HCEC 1CT (cell line): ENCODE measurements around the gene AIP.
A peak's percentile ranks its signal among the peaks of the same experiment; 100 is the strongest.

Experiments used
- DNase-seq: peaks from one replicate; pipeline ENCODE4 v3.0.0-alpha.2; 2017

AIP gene

DNA sequence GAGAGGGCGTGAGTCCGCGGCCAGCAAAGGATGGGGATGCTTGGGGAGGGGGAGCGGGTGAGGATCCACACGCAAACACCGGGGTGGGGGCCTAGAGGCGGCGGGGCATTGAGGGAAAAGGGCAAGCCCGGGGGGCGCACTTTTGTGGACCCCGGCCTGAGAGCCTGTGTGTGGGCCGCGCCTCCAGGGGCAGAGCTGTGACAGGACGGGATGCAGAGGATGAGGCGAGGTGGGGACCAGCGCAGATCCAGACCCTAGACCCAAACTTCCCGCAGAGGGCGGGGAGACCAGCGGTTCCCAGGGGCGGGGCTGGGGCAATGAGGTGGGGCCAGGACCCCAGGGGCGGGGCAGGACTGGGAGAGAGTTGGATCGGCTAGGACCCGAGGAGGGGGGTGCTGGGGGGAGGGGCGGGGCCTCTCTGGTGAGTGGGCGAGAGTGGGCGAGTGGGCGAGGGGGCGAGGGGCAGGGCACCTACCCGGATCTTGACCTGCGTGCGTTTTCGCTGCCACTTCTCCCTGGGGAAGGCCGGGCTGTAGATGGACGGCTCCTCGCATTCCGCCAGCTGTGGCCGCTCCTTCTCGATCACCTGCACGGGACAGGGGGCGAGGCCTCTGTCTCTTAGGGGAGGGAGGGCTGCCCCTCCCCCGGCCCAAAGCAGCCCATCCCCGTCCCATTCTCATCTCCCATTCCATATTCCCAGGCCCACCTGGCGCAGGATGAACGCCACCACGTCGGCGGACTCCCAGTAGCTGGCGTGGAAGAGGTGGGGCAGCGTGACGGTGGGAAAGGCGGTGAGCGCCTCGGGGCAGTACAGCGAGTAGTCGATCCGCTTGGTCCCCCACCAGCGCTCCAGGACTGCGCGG is 11.8 kb downstream of the AIP start:
- DNase-seq, result no peak

DNA sequence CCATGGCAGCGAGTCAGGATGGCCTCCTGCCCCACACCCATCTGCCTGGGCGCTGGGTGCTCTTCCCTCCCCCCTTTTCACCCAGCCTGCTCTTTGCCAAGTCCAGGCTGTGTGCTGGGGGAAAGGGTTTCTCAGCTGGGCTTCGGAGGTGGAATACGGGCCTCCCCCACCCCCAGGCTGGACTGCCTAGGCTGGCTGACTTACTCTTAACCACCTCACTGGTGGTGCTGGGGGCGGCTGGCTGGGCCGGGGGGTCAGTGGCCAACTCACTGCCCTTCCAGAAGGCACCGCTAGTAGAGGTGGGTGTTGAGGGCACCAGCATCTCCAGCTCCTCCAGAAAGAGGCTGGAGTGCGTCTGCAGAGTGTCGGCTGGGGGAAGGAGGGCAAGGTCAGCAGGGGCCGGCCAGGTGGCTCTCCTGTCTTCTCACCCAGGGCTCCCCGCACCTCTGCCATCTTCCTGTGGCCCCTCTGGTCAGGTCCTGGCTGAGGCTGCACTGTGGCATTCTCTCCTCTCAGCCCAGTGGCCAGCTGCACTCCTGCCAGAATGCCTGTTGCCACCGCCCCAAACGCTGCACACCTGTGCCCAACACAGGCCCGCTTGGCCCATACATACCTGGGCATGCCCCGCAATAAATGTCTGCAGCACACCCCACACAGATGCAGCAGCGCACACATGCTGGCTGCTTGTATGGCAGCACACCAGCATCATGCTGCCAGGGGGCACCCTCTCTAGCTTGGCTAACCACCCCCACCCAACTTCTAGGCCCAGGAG is 12.6 kb downstream of the AIP start:
- no peak for DNase-seq

DNA sequence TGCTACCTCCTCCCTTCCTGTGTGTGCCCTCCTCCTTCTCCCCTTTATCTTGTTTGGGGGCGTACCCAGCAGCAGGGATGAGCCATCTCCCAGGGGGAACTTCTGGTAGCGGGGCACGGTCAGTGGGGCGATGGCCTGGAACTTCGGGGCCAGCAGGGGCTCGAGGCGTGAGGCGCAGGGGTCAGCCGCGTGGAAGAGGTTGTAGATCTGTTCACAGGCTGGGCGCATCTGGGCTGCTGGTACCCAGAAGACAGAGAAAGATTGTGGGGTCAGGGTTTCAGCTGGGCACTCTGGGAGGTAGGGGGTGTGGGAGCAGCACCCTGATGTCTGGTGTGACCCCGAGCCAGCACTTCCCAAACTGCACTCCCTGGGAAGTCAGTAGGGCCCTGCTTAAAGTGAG is 13.3 kb downstream of the AIP start:
- DNase-seq, result no peak

DNA sequence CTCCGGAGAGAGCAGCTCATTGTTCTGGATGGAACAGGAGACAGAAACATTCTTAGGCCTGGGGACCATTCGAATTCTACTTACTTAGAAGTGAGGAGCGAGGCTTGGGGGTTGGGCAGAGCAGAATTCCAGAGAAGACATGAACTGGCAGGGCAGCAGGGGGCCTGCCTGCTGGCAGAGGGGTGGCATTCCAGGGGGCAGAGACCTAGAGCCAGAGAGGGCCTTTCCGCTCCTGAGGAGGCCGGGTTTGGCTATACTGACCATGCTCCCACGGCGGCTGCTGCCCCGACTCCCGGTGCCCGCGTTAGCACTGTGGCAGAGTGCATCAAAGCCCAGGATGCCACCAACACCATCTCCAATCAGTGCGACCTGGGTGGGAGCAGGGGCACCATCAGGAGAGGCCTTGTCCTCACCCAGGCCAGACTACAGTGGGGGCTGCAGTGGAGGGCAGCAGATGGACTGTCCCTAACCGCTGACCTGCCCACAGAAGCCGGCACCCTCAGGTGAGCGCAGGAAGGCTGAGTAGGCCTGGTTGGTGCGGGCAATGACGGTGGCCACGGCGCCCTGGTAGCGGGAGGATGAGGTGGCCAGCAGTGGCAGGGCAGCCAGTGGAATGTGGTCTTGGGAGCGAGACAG is 14.9 kb downstream of the AIP start:
- no peak for DNase-seq

- DNase-seq, result no peak
Observed at GRCh38 chr11:67498544-67498972, 15.7 kb downstream of the AIP start.

DNA sequence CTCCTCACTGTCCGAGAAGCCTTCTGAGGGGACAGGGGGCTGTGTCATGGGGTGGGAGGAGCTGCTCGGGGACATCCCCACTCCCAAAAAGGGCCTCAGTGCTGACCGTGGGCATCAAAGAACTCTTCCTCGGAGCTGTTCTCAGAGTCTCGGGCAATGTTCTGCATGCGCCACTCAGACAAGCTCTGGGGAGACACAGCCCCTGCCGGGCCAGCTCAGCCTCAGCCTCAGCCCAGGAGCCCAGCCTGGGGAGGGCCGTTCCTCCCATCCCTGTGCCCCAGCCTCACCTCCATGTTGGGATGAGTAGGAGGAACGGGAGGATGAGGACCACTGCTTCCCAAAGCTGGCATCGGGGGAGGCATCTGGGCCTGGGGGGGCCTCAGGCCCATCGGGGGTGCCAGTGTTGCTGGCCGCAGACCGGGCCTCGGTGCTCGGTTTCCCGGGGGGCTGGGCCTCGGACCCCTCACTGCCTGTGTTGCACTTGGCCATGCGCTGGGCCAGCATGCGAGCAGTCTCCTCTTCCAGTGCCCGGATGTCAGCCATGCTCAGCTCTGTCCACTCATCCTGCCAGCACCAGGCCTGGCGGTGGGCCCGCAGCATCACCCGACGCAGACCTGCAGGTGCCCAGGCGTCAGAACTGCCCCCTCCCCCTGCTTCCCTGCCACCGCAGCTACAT is 17.1 kb downstream of the AIP start:
- DNase-seq, result no peak

DNA sequence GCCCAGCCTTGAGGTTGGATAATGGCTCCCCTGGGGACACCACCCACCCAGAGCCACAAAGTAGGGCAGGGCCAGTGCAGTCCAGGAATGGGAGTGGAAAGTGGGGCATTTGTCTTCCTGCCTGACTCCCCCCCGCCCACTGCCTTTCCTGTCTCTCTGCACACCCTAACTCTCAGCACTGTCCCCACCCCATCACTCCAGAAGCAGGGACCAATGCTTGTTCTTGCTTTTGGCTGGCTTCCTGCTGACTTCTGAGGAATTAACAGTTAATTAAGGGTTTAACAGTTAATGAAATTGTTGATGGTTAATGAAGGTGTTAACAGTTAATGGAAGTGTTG is 17.6 kb downstream of the AIP start:
- no peak for DNase-seq

- no peak for DNase-seq
Observed at GRCh38 chr11:67500831-67501715, 18.2 kb downstream of the AIP start.

GRCh38 chr11:67501854-67502253 is 19.0 kb downstream of the AIP start:
- no peak for DNase-seq

DNA sequence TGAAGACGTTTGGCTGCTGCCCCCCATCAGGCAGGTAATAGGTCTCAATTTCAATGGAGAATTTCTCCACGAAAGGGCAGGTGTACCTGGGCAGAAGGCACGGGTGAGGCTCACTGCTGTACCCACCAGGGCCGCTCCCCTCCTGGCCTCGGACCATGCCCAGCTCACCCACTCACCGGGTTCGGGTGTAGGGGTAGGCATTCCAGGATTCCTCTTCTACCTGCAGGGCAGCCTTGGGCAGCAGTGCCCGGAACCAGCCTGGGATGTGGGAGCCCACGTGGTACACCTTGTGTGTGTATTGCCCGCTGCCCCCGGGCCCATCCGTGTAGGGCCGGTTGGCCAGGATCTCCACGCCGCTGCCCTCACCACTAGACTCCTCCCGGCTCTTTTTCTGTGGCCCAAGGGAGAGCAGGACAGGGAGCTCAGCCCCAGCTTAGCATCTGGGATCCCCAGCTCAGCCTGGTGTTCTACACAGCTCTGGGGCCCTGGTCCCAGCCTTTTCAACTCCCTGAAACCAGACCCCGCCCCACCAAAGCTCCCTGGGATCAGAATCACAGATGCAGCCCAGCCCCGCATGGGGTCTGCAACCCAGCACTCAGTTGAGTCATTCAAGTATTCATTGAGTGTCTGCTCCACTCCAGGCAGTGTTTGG is 19.6 kb downstream of the AIP start:
- DNase-seq, result no peak

- DNase-seq, result no peak
Observed at GRCh38 chr11:67503119-67504004, 20.5 kb downstream of the AIP start.

- DNase-seq, result no peak
Observed at GRCh38 chr11:67504005-67504949, 21.5 kb downstream of the AIP start.

GRCh38 chr11:67504950-67505581 is 22.2 kb downstream of the AIP start, which contains the start of gene PITPNM1:
TSS of gene PITPNM1 (minus strand) at chr11:67505363. CDS start at chr11:67504180, 1,183 bp downstream.
- DNase-seq, result peak; percentile 42

DNA sequence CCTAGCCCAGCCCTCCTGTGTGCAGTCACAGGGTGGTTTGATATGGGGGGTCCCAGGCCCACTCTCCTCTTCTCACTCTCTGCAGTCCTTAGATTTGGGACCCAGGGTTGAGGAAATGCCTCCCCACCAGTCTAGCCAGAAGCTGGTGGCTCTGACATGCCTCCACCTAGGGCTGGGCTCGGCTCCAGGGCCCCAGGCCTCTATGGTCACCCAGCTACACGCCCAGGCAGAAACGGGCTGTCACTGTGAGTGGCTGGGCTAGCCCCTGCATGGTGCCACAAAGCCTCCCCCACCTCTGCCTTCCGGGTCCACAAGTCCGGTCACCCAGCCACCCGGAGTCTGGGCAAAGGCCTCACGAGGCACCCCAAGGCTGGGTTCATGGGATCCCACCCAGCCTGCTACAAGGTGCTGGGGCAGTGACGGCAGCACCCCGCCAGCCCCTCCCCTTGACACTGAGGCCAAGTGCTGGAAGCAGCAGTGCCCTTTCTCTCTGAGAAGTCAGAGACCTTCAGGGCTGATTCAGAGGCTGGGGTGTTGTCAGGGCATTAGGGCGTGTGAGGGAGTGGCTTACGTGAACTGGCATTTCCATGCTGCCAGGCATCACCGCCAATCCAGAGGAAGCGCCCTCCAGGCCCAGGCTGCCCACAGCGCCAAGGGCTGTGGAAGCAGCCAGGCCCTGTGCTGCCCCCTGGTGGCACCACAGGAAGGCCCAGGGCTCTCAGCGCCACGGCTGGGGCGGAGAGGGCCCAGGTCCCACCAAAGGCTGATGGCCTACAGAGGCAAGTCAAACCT is 23.0 kb downstream of the AIP start:
- peak; percentile 86 for DNase-seq

- no peak for DNase-seq
Observed at GRCh38 chr11:67506426-67507051, 23.7 kb downstream of the AIP start.

DNA sequence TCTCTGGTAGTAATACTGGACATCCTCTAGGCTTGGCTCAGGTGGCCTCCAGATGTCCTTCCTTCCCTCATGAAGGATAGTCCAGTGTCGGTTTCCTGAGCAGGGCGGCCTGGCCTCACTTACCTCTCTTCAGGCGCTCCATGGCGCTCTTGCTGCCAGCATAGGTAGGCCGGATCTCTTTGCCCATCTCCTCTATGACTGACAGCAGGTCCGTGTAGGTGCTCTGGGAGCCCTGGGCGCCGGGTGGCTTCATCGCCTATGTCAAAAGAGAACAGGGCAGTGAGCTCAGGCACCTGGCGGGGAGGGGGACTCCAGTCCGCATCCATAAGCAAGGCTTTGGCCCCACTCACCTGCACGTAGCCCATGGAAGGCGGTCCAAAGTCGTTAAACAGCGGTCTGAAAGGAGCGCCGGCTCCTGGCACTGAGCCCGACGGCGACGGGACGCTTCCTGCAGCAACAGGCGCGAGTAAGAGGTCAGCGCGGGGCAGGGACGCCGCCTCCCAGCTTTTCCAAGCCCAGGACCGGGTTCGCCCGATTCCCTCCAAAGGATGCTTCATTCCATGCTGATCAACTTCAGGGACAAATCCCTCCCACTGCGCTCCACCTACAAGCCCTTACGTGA is 24.5 kb downstream of the AIP start:
- peak; percentile 32 for DNase-seq
